Measurements from ENCODE around the gene GLIS1. TPM values are rescaled to one million over a fixed set of nuclear protein-coding genes. Genes with fewer than 3 reads are reported as not detected.

GLIS1 gene
- total and polyA plus RNA-seq, 5 donors from 2014 or later: not detected

DNA sequence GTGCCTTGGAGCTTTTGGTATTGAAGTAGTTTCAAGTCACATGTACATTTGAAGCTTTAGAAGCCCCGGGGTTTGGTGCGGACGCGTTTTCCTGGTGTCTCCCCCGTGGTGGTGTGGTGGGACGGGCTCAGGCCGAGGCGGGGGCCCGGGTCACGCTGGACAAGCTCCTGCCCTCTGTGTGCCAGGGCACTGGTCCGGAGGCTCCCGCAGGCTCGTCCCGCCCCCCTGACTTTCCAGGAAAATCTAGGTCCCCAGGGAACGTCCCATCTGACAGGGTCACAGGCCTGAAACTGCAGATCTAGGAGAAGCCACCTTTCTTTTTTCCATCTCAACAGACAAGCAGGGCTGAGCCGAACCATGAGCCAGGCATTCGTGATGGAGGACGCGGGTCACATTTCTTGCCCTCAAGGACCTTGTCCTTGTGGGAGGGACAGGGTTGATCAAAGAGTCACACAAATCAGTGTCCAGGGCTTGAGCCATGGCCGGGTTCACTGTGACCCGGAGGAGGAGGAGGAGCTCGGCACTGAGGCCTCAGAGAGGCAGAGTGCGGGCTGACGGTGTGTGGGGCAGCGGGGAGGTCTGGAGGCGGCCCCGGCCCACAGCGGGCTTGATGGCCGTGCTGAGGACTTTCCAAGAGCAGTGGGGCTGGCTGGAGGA, 278.2 kb downstream of the GLIS1 start:
- Mint-ChIP-seq H3K4me3 (no peak overlapping the region), H3K36me3 (no peaks in the 10 kb centered on the region), H3K4me1 (no peaks in the 10 kb centered on the region), H3K27me3 (no peaks in the 10 kb centered on the region), H3K27ac (no peak overlapping the region), H3K9me3 (no peaks in the 10 kb centered on the region)
- Histone ChIP-seq H3K36me3 (ENCODE audit: control insufficient read depth, insufficient read depth, low read length) (no peaks in the 10 kb centered on the region), H3K27ac (ENCODE audit: insufficient read depth, low read length, poor library complexity, severe bottlenecking) (no peak overlapping the region), H3K4me1 (ENCODE audit: control insufficient read depth, insufficient read depth, low read length, poor library complexity, severe bottlenecking) (no peaks in the 10 kb centered on the region), H3K4me3 (ENCODE audit: low read depth, low read length) (no peak overlapping the region), H3K27me3 (ENCODE audit: control insufficient read depth, insufficient read depth, low read length) (no peaks in the 10 kb centered on the region), H3K9me3 (ENCODE audit: control insufficient read depth in 2 of 2, low read length in 2 of 2) (no peaks in the 10 kb centered on the region)
- ATAC-seq (ENCODE audit: low read depth in 2 of 2) (no peak), DNase-seq (no peak)

DNA sequence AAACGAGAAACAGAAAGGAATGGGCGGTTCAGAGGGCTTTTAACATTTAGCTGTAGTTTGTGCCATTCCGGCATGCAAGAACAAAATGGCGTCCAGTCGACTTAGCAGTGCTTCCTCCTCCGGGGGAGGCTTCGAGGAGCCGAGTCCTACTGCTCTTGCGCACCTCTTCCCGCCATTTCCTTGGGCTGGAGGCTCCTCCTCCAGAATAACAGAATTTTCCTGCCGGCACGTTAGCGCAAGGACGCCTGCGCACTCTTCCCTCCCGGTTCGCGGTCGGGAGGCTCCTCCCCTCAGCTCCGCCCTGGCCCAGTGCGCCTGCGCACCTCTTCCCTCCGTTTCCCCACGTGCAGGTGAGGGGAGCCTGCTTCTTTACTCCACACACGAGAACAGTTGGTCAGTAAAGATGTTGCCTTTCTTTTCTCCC, 278.7 kb downstream of the GLIS1 start:
- H3K9me3 Mint-ChIP-seq: no peaks in the 10 kb centered on the region
- no peak for ATAC-seq (ENCODE audit: low read depth in 2 of 2)
- H3K4me3 Mint-ChIP-seq: no peak overlapping the region
- H3K36me3 Mint-ChIP-seq: no peaks in the 10 kb centered on the region
- H3K9me3 ChIP-seq (ENCODE audit: control insufficient read depth in 2 of 2, low read length in 2 of 2): no peaks in the 10 kb centered on the region
- H3K4me1 Mint-ChIP-seq: peaks cover 0 to 2% (median 0%) of the 10 kb centered on the region in 4 donors
- H3K27me3 ChIP-seq (ENCODE audit: control insufficient read depth, insufficient read depth, low read length): no peaks in the 10 kb centered on the region
- no peak overlapping the region for H3K4me3 ChIP-seq (ENCODE audit: low read depth, low read length)
- H3K36me3 ChIP-seq (ENCODE audit: control insufficient read depth, insufficient read depth, low read length): no peaks in the 10 kb centered on the region
- no peaks in the 10 kb centered on the region for H3K4me1 ChIP-seq (ENCODE audit: control insufficient read depth, insufficient read depth, low read length, poor library complexity, severe bottlenecking)
- no peak overlapping the region for H3K27ac ChIP-seq (ENCODE audit: insufficient read depth, low read length, poor library complexity, severe bottlenecking)
- no peak overlapping the region for H3K27ac Mint-ChIP-seq
- DNase-seq: no peak
- no peaks in the 10 kb centered on the region for H3K27me3 Mint-ChIP-seq

- Histone ChIP-seq H3K9me3 (ENCODE audit: control insufficient read depth in 2 of 2, low read length in 2 of 2) (no peaks in the 10 kb centered on the region), H3K4me3 (ENCODE audit: low read depth, low read length) (no peak within 1 kb of the TSS), H3K27ac (ENCODE audit: insufficient read depth, low read length, poor library complexity, severe bottlenecking) (no peak within 1 kb of the TSS), H3K4me1 (ENCODE audit: control insufficient read depth, insufficient read depth, low read length, poor library complexity, severe bottlenecking) (no peaks in the 10 kb centered on the region), H3K36me3 (ENCODE audit: control insufficient read depth, insufficient read depth, low read length) (no peaks in the 10 kb centered on the region), H3K27me3 (ENCODE audit: control insufficient read depth, insufficient read depth, low read length) (no peaks in the 10 kb centered on the region)
- Mint-ChIP-seq H3K4me3 (no peak within 1 kb of the TSS), H3K27me3 (no peaks in the 10 kb centered on the region), H3K4me1 (peaks cover 0 to 2% (median 0%) of the 10 kb centered on the region in 4 donors), H3K27ac (no peak within 1 kb of the TSS), H3K9me3 (no peaks in the 10 kb centered on the region), H3K36me3 (no peaks in the 10 kb centered on the region)
- DNase-seq (no peak), ATAC-seq (ENCODE audit: low read depth in 2 of 2) (no peak)
Observed at GRCh38 chr1:53459321-53460175, 279.4 kb downstream of the GLIS1 start, which contains the start of gene DMRTB1. Gene DMRTB1, plus strand, starts transcription at chr1:53459399. Its CDS starts 55 bp downstream, at chr1:53459454.

- DNase-seq (no peak), ATAC-seq (ENCODE audit: low read depth in 2 of 2) (no peak)
- no peak overlapping the region for H3K4me3 Mint-ChIP-seq
- Histone ChIP-seq H3K4me1 (ENCODE audit: control insufficient read depth, insufficient read depth, low read length, poor library complexity, severe bottlenecking) (no peaks in the 10 kb centered on the region), H3K4me3 (ENCODE audit: low read depth, low read length) (no peak overlapping the region), H3K36me3 (ENCODE audit: control insufficient read depth, insufficient read depth, low read length) (no peaks in the 10 kb centered on the region), H3K9me3 (ENCODE audit: control insufficient read depth in 2 of 2, low read length in 2 of 2) (no peaks in the 10 kb centered on the region), H3K27ac (ENCODE audit: insufficient read depth, low read length, poor library complexity, severe bottlenecking) (no peak overlapping the region), H3K27me3 (ENCODE audit: control insufficient read depth, insufficient read depth, low read length) (no peaks in the 10 kb centered on the region)
- no peak overlapping the region for H3K27ac Mint-ChIP-seq
- H3K27me3 Mint-ChIP-seq: no peaks in the 10 kb centered on the region
- H3K36me3 Mint-ChIP-seq: no peaks in the 10 kb centered on the region
- peaks cover 0 to 2% (median 0%) of the 10 kb centered on the region in 4 donors for H3K4me1 Mint-ChIP-seq
- no peaks in the 10 kb centered on the region for H3K9me3 Mint-ChIP-seq
Observed at GRCh38 chr1:53458634-53459033, 280.3 kb downstream of the GLIS1 start.

Other genes starting within 250 kb of the GLIS1 start
- gene NDC1, start 99.1 kb upstream of the GLIS1 start, total RNA-seq: 4.9 TPM
- 1 to 10 TPM; 3.3 to 6.4 (median 4.6) TPM for gene NDC1, start 99.1 kb upstream of the GLIS1 start, polyA plus RNA-seq
- gene YIPF1, start 150.6 kb upstream of the GLIS1 start, total RNA-seq: 16.0 TPM
- 10 to 100 TPM; 35.8 to 51.4 (median 38.8) TPM for gene YIPF1, start 150.6 kb upstream of the GLIS1 start, polyA plus RNA-seq
- not detected for gene DIO1, start 155.0 kb upstream of the GLIS1 start, total RNA-seq
- gene DIO1, start 155.0 kb upstream of the GLIS1 start, polyA plus RNA-seq: under 1 TPM in 1 of 4 donors, not detected in 3; 0.09 TPM
- gene IFT25, start 206.5 kb upstream of the GLIS1 start, total RNA-seq: 23.0 TPM
- 10 to 100 TPM; 57.6 to 74.7 (median 66.6) TPM for gene IFT25, start 206.5 kb upstream of the GLIS1 start, polyA plus RNA-seq
- gene LRRC42, start 207.2 kb upstream of the GLIS1 start, total RNA-seq: 6.9 TPM
- gene LRRC42, start 207.2 kb upstream of the GLIS1 start, polyA plus RNA-seq: 10 to 100 TPM in 1 of 4 donors, 1 to 10 TPM in 3; 7.3 to 11.9 (median 8.4) TPM